HepG2 (cell line): Measurements from ENCODE around the gene NPDC1. TPM values are rescaled to one million over a fixed set of nuclear protein-coding genes. Genes with fewer than 3 reads are reported as not detected.
A peak's percentile ranks its signal among the peaks of the same experiment; 100 is the strongest.

ENCODE experiments used
- HMG20A ChIP-seq: IDR thresholded peaks from 2 replicates; pipeline ENCODE4 v1.6.1; 2016; ENCODE audit warnings: borderline replicate concordance
- IRX3 ChIP-seq: sonication (generic); formaldehyde crosslinking; IDR thresholded peaks from 2 replicates; pipeline ENCODE4 v1.8.1; 2023; ENCODE audit warnings: mild to moderate bottlenecking, low read depth, missing genetic modification reagents, borderline replicate concordance
- JUND ChIP-seq: sonication (generic); formaldehyde crosslinking; IDR thresholded peaks from 2 replicates; pipeline ENCODE4 v1.8.0; 2022; ENCODE audit warnings: mild to moderate bottlenecking, missing genetic modification reagents
- MYC ChIP-seq: sonication (generic); formaldehyde crosslinking; IDR thresholded peaks from 2 replicates; pipeline ENCODE4 v1.9.0; 2021; ENCODE audit warnings: missing genetic modification reagents, borderline replicate concordance
- MYNN ChIP-seq: sonication (generic); formaldehyde crosslinking; IDR thresholded peaks from 2 replicates; pipeline ENCODE4 v1.4.0; 2020; ENCODE audit warnings: mild to moderate bottlenecking, low read depth, missing genetic modification reagents
- NFIC ChIP-seq: IDR thresholded peaks from 2 replicates; pipeline ENCODE4 v1.6.1; 2012; ENCODE audit warnings: mild to moderate bottlenecking, low read length, inconsistent platforms
- NR2F6 ChIP-seq, 2 experiments: IDR thresholded peaks; 2 replicates each; pipeline ENCODE4 v1.6.1; 2016; ENCODE audit warnings: antibody characterized with exemption in 1 of 2, mild to moderate bottlenecking in 1 of 2
- PLSCR1 ChIP-seq: sonication (generic); formaldehyde crosslinking; IDR thresholded peaks from 2 replicates; pipeline ENCODE4 v1.5.0; 2020; ENCODE audit warnings: missing genetic modification reagents, mild to moderate bottlenecking, borderline replicate concordance
- RXRA ChIP-seq: sonication (generic); formaldehyde crosslinking; IDR thresholded peaks from 2 replicates; pipeline ENCODE4 v1.5.1; 2020; ENCODE audit warnings: missing genetic modification reagents
- SMAD1 ChIP-seq: sonication (generic); formaldehyde crosslinking; IDR thresholded peaks from 2 replicates; pipeline ENCODE4 v1.4.0; 2020; ENCODE audit warnings: missing genetic modification reagents, low read depth, mild to moderate bottlenecking, borderline replicate concordance
- TGIF2 ChIP-seq: IDR thresholded peaks from 2 replicates; pipeline ENCODE4 v1.6.1; 2016; ENCODE audit warnings: control low read depth, missing compliant biosample characterization
- ZBTB34 ChIP-seq: sonication (generic); formaldehyde crosslinking; IDR thresholded peaks from 2 replicates; pipeline ENCODE4 v1.8.0; 2022; ENCODE audit warnings: mild to moderate bottlenecking, missing genetic modification reagents
- ZMYM2 ChIP-seq: sonication (generic); formaldehyde crosslinking; IDR thresholded peaks from 2 replicates; pipeline ENCODE4 v1.8.0; 2022; ENCODE audit warnings: mild to moderate bottlenecking, missing genetic modification reagents
- ZNF205 ChIP-seq: IDR thresholded peaks from 2 replicates; pipeline ENCODE4 v1.6.1; 2018; ENCODE audit warnings: missing biosample characterization, missing genetic modification reagents
- ZNF512 ChIP-seq: sonication (generic); formaldehyde crosslinking; IDR thresholded peaks from 2 replicates; pipeline ENCODE4 v1.4.0; 2020; ENCODE audit warnings: mild to moderate bottlenecking, missing genetic modification reagents
- ZNF580 ChIP-seq: IDR thresholded peaks from 2 replicates; pipeline ENCODE4 v1.6.1; 2016; ENCODE audit warnings: low read depth, borderline replicate concordance
- ZNF777 ChIP-seq: sonication (generic); formaldehyde crosslinking; IDR thresholded peaks from 2 replicates; pipeline ENCODE4 v1.4.0; 2020; ENCODE audit warnings: missing genetic modification reagents
- polyA plus RNA-seq, 8 experiments: library from polyadenylated mRNA; depleted of rRNA in 3 of 8; stranded (reverse) in 7 of 8; unstranded in 1 of 8; fragments of >200 nt; fragmentation: Illumina TruSeq in 4 of 8; extraction: Trizol in 4 of 8; gene quantifications; 2 replicates each; pipeline versions ENCODE4 v1.2.1 to v1.2.3, GENCODE V29; 2011 to 2016; ENCODE audit warnings: low read depth in 4 of 8, missing spikeins in 1 of 8, mixed read lengths in 1 of 8; ENCODE audit not compliant: insufficient read depth in 1 of 8
- total RNA-seq, 5 experiments: library from RNA; depleted of rRNA; stranded (reverse); fragments of >200 nt; fragmentation: Illumina TruSeq; extraction: Trizol; gene quantifications; 2 replicates each; pipeline ENCODE4 v1.2.3, GENCODE V29; 2016; ENCODE audit warnings: low read depth in 1 of 5
- TF ChIP-seq, protein P1 (sequence below): IDR thresholded peaks from 2 replicates; pipeline ENCODE4 v1.6.1; 2016; ENCODE audit warnings: low read depth, missing genetic modification reagents, missing compliant biosample characterization
- TF ChIP-seq, protein P2 (sequence below): sonication (generic); formaldehyde crosslinking; IDR thresholded peaks from 2 replicates; pipeline ENCODE4 v1.4.0; 2020; ENCODE audit warnings: mild to moderate bottlenecking, low read depth, missing genetic modification reagents

The NPDC1 gene
- total and polyA plus RNA-seq, 2 of the 13 experiments (the other 11 are each of a cell fraction or from before 2014, with no cell fraction given), result 0.84 to 5.4 TPM

DNA sequence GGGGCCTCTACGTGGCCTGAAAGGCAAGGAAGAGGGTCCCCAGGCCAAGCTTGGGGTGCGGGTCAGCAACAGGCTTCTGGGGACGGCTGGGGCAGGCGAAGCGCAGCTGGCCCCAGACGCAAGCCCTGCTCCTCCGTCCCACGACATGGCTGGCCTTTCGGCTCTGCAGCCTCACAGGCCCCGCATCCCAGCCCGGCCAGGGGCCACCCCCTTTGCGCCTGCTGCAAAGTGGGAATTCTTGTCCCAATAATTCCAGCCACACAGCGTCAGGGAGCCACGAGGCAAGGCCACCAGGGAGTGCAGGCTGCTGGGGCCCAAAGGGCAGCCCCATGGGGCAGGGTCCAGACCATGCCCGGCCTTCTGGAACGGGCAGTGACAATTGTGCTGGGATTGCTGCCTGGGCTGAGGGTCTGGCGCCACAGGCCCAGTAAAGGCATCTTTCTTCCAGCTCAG is 9.0 kb upstream of the NPDC1 start (continued):
- TF ChIP-seq, protein P1, sequence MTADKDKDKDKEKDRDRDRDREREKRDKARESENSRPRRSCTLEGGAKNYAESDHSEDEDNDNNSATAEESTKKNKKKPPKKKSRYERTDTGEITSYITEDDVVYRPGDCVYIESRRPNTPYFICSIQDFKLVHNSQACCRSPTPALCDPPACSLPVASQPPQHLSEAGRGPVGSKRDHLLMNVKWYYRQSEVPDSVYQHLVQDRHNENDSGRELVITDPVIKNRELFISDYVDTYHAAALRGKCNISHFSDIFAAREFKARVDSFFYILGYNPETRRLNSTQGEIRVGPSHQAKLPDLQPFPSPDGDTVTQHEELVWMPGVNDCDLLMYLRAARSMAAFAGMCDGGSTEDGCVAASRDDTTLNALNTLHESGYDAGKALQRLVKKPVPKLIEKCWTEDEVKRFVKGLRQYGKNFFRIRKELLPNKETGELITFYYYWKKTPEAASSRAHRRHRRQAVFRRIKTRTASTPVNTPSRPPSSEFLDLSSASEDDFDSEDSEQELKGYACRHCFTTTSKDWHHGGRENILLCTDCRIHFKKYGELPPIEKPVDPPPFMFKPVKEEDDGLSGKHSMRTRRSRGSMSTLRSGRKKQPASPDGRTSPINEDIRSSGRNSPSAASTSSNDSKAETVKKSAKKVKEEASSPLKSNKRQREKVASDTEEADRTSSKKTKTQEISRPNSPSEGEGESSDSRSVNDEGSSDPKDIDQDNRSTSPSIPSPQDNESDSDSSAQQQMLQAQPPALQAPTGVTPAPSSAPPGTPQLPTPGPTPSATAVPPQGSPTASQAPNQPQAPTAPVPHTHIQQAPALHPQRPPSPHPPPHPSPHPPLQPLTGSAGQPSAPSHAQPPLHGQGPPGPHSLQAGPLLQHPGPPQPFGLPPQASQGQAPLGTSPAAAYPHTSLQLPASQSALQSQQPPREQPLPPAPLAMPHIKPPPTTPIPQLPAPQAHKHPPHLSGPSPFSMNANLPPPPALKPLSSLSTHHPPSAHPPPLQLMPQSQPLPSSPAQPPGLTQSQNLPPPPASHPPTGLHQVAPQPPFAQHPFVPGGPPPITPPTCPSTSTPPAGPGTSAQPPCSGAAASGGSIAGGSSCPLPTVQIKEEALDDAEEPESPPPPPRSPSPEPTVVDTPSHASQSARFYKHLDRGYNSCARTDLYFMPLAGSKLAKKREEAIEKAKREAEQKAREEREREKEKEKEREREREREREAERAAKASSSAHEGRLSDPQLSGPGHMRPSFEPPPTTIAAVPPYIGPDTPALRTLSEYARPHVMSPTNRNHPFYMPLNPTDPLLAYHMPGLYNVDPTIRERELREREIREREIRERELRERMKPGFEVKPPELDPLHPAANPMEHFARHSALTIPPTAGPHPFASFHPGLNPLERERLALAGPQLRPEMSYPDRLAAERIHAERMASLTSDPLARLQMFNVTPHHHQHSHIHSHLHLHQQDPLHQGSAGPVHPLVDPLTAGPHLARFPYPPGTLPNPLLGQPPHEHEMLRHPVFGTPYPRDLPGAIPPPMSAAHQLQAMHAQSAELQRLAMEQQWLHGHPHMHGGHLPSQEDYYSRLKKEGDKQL (CRISPR knock-in tag), result no peak
- TF ChIP-seq PLSCR1 (CRISPR knock-in tag) (no peak), HMG20A (CRISPR knock-in tag) (no peak), MYC (CRISPR knock-in tag) (peak; percentile 78), MYNN (CRISPR knock-in tag) (no peak), NR2F6 (IDR thresholded peaks at IDR 0.05) (no peak), NR2F6 (CRISPR knock-in tag; IDR thresholded peaks at IDR 0.05) (peak; percentile 38), NFIC (no peak), ZNF512 (CRISPR knock-in tag) (no peak), SMAD1 (no peak), ZBTB34 (CRISPR knock-in tag) (0 out of 2 replicates have a peak, but pooled peaks have one; percentile 28), ZMYM2 (CRISPR knock-in tag) (no peak), IRX3 (CRISPR knock-in tag) (peak; percentile 36; the same call in 1 of the 2 replicates), ZNF580 (no peak), ZNF205 (CRISPR knock-in tag) (no peak), JUND (0 out of 2 replicates have a peak, but pooled peaks have one; percentile 5), TGIF2 (no peak), RXRA (CRISPR knock-in tag) (no peak), ZNF777 (peak; percentile 39; the same call in 1 of the 2 replicates)
- TF ChIP-seq, protein P2, sequence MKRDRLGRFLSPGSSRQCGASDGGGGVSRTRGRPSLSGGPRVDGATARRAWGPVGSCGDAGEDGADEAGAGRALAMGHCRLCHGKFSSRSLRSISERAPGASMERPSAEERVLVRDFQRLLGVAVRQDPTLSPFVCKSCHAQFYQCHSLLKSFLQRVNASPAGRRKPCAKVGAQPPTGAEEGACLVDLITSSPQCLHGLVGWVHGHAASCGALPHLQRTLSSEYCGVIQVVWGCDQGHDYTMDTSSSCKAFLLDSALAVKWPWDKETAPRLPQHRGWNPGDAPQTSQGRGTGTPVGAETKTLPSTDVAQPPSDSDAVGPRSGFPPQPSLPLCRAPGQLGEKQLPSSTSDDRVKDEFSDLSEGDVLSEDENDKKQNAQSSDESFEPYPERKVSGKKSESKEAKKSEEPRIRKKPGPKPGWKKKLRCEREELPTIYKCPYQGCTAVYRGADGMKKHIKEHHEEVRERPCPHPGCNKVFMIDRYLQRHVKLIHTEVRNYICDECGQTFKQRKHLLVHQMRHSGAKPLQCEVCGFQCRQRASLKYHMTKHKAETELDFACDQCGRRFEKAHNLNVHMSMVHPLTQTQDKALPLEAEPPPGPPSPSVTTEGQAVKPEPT (CRISPR knock-in tag), result no peak
